Amniotic stem cell (primary cell): Measurements from ENCODE around the gene WFDC9.
"Not testable (repeated sequence)": the region's sequence is repeated elsewhere in the genome, so short reads cannot be mapped to it uniquely, and the experiment has no call there.

ENCODE experiments used
- DNase-seq: peaks from one replicate; lab custom pipeline; 2025; lab: John Stamatoyannopoulos, UW

Gene WFDC9

GRCh38 chr20:45592574-45593189 lies 38.4 kb downstream of the WFDC9 start:
- no peak for DNase-seq

- no peak for DNase-seq
Measured at GRCh38 chr20:45589725-45590124, 41.4 kb downstream of the WFDC9 start.

- no peak for DNase-seq
Measured at GRCh38 chr20:45588800-45589199, 42.3 kb downstream of the WFDC9 start.

- not testable (repeated sequence) for DNase-seq
Measured at GRCh38 chr20:45585986-45586385, 45.1 kb downstream of the WFDC9 start.

- DNase-seq, result not testable (repeated sequence)
Measured at GRCh38 chr20:45584294-45584693, 46.8 kb downstream of the WFDC9 start.

GRCh38 chr20:45583502-45583901 lies 47.6 kb downstream of the WFDC9 start:
- DNase-seq, result no peak

GRCh38 chr20:45581702-45582101 lies 49.4 kb downstream of the WFDC9 start:
- no peak for DNase-seq

- no peak for DNase-seq
Measured at GRCh38 chr20:45579184-45579583, 51.9 kb downstream of the WFDC9 start, which contains the start of gene WFDC8. Gene WFDC8 (minus strand): TSS chr20:45579284. CDS start chr20:45579247, 37 bp downstream.

GRCh38 chr20:45578231-45578630 lies 52.9 kb downstream of the WFDC9 start:
- no peak for DNase-seq

- DNase-seq, result no peak
Measured at GRCh38 chr20:45576995-45577394, 54.1 kb downstream of the WFDC9 start.

- DNase-seq, result no peak
Measured at GRCh38 chr20:45575931-45576330, 55.2 kb downstream of the WFDC9 start.

- DNase-seq, result not testable (repeated sequence)
Measured at GRCh38 chr20:45569650-45570049, 61.4 kb downstream of the WFDC9 start.

- DNase-seq, result no peak
Measured at GRCh38 chr20:45564760-45565276, 66.3 kb downstream of the WFDC9 start.
